A172 (cell line): ENCODE measurements around the gene HIBCH. TPM values are rescaled to one million over a fixed set of nuclear protein-coding genes. Genes with fewer than 3 reads are reported as not detected.
"Not testable (repeated sequence)": the region's sequence is repeated elsewhere in the genome, so short reads cannot be mapped to it uniquely, and the experiment has no call there.

Experiments used
- DNase-seq: peaks from one replicate; pipeline ENCODE4 v3.0.0-alpha.2; 2015; ENCODE audit warnings: low spot score
- total RNA-seq: library from RNA; depleted of rRNA; stranded (reverse); fragments of >200 nt; shearing (Covaris generic); gene quantifications from 2 replicates; pipeline ENCODE4 v1.2.3, GENCODE V29; 2014; rRNA removed

The HIBCH gene
- total RNA-seq, 1 experiment from 2014 or later: 25.8 TPM

- not testable (repeated sequence) for DNase-seq
These were observed 161.8 kb downstream of the HIBCH start for GRCh38 chr2:190157613-190158528.

DNA sequence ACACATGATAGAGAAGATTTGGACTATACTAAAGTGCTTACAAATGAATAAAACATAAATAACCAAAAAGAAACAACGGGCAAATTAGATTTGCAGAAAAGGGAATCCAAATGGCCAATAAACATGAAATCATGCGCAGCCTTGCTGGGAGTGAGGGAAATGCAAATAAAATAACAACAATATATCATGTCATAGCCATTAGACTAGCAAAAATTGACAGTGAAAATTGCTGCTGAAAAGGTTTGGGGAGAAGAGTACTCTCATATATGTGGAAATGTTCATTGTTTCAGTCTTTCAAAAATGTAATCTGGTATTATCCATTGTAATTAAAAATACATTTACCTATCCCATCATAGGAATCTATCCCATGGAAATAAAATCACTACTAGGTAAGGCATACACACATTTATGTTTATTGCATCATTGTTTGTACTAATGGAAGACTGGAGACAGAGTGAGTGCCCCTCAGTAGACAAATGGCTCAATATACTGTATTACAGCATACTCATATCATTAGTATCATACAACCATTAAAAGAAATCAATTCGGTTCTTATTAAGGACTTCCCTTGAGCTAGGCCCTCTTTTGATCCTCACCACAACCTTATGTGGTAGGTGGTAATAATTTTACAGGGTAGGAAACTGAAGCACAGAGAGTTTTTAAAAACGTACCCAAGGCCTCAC lies 163.0 kb downstream of the HIBCH start:
- no peak for DNase-seq

Other genes starting within 250 kb of the HIBCH start
- gene INPP1, start 23.8 kb upstream of the HIBCH start, total RNA-seq: 9.8 and 11.4 TPM in 2 replicates
- 33.7 and 44.9 TPM in 2 replicates for gene MFSD6, start 88.5 kb upstream of the HIBCH start, total RNA-seq
- 7.4 and 19.8 TPM in 2 replicates for gene NEMP2, start 214.9 kb upstream of the HIBCH start, total RNA-seq